ENCODE data around the gene MORN4.

DNA sequence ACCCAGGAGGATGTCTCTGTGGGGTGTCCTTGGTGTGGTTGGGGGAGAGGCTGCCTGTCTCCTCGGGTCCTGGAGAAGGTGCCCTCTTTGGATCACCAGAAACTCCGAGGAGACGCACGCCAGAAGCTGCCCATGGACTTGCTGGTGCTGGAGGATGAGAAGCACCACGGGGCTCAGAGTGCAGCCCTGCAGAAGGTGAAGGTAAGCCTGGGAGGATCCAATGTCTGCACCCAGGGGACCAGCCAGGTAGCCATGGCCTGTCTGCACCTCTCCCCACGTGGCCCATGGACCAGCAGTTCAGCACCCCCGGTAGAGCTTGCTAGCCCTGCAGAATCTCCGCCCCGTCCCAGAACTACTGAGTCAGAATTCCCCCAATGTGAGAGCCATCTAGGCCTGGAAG is 55.6 kb downstream of the MORN4 start:
- TF ChIP-seq, protein P1, sequence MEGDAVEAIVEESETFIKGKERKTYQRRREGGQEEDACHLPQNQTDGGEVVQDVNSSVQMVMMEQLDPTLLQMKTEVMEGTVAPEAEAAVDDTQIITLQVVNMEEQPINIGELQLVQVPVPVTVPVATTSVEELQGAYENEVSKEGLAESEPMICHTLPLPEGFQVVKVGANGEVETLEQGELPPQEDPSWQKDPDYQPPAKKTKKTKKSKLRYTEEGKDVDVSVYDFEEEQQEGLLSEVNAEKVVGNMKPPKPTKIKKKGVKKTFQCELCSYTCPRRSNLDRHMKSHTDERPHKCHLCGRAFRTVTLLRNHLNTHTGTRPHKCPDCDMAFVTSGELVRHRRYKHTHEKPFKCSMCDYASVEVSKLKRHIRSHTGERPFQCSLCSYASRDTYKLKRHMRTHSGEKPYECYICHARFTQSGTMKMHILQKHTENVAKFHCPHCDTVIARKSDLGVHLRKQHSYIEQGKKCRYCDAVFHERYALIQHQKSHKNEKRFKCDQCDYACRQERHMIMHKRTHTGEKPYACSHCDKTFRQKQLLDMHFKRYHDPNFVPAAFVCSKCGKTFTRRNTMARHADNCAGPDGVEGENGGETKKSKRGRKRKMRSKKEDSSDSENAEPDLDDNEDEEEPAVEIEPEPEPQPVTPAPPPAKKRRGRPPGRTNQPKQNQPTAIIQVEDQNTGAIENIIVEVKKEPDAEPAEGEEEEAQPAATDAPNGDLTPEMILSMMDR (IDR thresholded peaks at IDR 0.05) = no peak
- TF ChIP-seq NRF1 (IDR thresholded peaks at IDR 0.05; ENCODE audit: low read depth, low read length) = no peak
- TF ChIP-seq, protein P2, sequence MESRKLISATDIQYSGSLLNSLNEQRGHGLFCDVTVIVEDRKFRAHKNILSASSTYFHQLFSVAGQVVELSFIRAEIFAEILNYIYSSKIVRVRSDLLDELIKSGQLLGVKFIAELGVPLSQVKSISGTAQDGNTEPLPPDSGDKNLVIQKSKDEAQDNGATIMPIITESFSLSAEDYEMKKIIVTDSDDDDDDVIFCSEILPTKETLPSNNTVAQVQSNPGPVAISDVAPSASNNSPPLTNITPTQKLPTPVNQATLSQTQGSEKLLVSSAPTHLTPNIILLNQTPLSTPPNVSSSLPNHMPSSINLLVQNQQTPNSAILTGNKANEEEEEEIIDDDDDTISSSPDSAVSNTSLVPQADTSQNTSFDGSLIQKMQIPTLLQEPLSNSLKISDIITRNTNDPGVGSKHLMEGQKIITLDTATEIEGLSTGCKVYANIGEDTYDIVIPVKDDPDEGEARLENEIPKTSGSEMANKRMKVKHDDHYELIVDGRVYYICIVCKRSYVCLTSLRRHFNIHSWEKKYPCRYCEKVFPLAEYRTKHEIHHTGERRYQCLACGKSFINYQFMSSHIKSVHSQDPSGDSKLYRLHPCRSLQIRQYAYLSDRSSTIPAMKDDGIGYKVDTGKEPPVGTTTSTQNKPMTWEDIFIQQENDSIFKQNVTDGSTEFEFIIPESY (IDR thresholded peaks at IDR 0.05; ENCODE audit: borderline replicate concordance, low read depth) = no peak
- TF ChIP-seq, protein P3, sequence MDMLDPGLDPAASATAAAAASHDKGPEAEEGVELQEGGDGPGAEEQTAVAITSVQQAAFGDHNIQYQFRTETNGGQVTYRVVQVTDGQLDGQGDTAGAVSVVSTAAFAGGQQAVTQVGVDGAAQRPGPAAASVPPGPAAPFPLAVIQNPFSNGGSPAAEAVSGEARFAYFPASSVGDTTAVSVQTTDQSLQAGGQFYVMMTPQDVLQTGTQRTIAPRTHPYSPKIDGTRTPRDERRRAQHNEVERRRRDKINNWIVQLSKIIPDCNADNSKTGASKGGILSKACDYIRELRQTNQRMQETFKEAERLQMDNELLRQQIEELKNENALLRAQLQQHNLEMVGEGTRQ (IDR thresholded peaks at IDR 0.05; ENCODE audit: borderline replicate concordance, low read depth, low read length) = no peak
- no peak for TF ChIP-seq EP300 (IDR thresholded peaks at IDR 0.05; ENCODE audit: borderline replicate concordance in 1 of 2, low read depth in 1 of 2, low read length in 1 of 2)
- TF ChIP-seq POLR2AphosphoS5 (IDR thresholded peaks at IDR 0.05; ENCODE audit: low read depth, low read length) = no peak
- TF ChIP-seq TCF12 (IDR thresholded peaks at IDR 0.05) = no peak
- TF ChIP-seq GATA2 (CRISPR knock-in tag; IDR thresholded peaks at IDR 0.05) = no peak
- TF ChIP-seq MXI1 (IDR thresholded peaks at IDR 0.05; ENCODE audit: low read depth, low read length) = no peak
- TF ChIP-seq, protein P4, sequence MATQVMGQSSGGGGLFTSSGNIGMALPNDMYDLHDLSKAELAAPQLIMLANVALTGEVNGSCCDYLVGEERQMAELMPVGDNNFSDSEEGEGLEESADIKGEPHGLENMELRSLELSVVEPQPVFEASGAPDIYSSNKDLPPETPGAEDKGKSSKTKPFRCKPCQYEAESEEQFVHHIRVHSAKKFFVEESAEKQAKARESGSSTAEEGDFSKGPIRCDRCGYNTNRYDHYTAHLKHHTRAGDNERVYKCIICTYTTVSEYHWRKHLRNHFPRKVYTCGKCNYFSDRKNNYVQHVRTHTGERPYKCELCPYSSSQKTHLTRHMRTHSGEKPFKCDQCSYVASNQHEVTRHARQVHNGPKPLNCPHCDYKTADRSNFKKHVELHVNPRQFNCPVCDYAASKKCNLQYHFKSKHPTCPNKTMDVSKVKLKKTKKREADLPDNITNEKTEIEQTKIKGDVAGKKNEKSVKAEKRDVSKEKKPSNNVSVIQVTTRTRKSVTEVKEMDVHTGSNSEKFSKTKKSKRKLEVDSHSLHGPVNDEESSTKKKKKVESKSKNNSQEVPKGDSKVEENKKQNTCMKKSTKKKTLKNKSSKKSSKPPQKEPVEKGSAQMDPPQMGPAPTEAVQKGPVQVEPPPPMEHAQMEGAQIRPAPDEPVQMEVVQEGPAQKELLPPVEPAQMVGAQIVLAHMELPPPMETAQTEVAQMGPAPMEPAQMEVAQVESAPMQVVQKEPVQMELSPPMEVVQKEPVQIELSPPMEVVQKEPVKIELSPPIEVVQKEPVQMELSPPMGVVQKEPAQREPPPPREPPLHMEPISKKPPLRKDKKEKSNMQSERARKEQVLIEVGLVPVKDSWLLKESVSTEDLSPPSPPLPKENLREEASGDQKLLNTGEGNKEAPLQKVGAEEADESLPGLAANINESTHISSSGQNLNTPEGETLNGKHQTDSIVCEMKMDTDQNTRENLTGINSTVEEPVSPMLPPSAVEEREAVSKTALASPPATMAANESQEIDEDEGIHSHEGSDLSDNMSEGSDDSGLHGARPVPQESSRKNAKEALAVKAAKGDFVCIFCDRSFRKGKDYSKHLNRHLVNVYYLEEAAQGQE (IDR thresholded peaks at IDR 0.05; ENCODE audit: low read depth, low read length) = no peak
- no peak for TF ChIP-seq RCOR1 (IDR thresholded peaks at IDR 0.05; ENCODE audit: low read length)
- TF ChIP-seq, protein P5, sequence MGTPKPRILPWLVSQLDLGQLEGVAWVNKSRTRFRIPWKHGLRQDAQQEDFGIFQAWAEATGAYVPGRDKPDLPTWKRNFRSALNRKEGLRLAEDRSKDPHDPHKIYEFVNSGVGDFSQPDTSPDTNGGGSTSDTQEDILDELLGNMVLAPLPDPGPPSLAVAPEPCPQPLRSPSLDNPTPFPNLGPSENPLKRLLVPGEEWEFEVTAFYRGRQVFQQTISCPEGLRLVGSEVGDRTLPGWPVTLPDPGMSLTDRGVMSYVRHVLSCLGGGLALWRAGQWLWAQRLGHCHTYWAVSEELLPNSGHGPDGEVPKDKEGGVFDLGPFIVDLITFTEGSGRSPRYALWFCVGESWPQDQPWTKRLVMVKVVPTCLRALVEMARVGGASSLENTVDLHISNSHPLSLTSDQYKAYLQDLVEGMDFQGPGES (IDR thresholded peaks at IDR 0.05; ENCODE audit: low read depth, low read length) = no peak
